ENCODE measurements around the gene ULK1.

The ULK1 gene

GRCh38 chr12:131962069-131962468 lies 67.6 kb downstream of the ULK1 start:
- H3K36me3 ChIP-seq: peaks cover 66% of the 10 kb centered on the region
- peak overlapping the region; percentile 53 for H3K4me2 ChIP-seq
- TF ChIP-seq Cebpa-rat (IDR thresholded peaks at IDR 0.05): no peak
- H3K4me1 ChIP-seq: peaks cover 46% of the 10 kb centered on the region
- H3K4me3 ChIP-seq: no peak overlapping the region
- no peaks in the 10 kb centered on the region for H3K27me3 ChIP-seq
- H4K20me1 ChIP-seq: peaks cover 95% of the 10 kb centered on the region
- H3K9ac ChIP-seq: no peak overlapping the region
- no peak overlapping the region; the same call in 1 of the 2 replicates for H3K27ac ChIP-seq
- H3K9me3 ChIP-seq: no peaks in the 10 kb centered on the region

GRCh38 chr12:131963381-131963780 lies 69.0 kb downstream of the ULK1 start:
- H3K27me3 ChIP-seq: no peaks in the 10 kb centered on the region
- no peak overlapping the region for H3K4me2 ChIP-seq
- H4K20me1 ChIP-seq: peaks cover 95% of the 10 kb centered on the region

GRCh38 chr12:131965073-131965472 lies 70.7 kb downstream of the ULK1 start:
- H3K4me1 ChIP-seq: peaks cover 19% of the 10 kb centered on the region
- no peak overlapping the region for H3K27ac ChIP-seq
- H4K20me1 ChIP-seq: peaks cover 95% of the 10 kb centered on the region
- H3K4me2 ChIP-seq: no peak overlapping the region
- no peak for TF ChIP-seq Cebpa-rat (IDR thresholded peaks at IDR 0.05)
- peaks cover 64% of the 10 kb centered on the region for H3K36me3 ChIP-seq
- no peaks in the 10 kb centered on the region for H3K27me3 ChIP-seq
- no peak overlapping the region for H3K4me3 ChIP-seq
- no peak overlapping the region for H3K9ac ChIP-seq
- no peaks in the 10 kb centered on the region for H3K9me3 ChIP-seq

More at GRCh38 chr12:131963381-131963780, 69.0 kb downstream of the ULK1 start:
- Histone ChIP-seq H3K27ac (no peak overlapping the region), H3K36me3 (peaks cover 70% of the 10 kb centered on the region), H3K9ac (no peak overlapping the region), H3K9me3 (no peaks in the 10 kb centered on the region), H3K4me1 (peaks cover 35% of the 10 kb centered on the region), H3K4me3 (no peak overlapping the region)
- TF ChIP-seq Cebpa-rat (IDR thresholded peaks at IDR 0.05): no peak

GRCh38 chr12:131971226-131971625 lies 76.8 kb downstream of the ULK1 start:
- Histone ChIP-seq H3K9me3 (no peaks in the 10 kb centered on the region), H3K27ac (no peak overlapping the region), H4K20me1 (peaks cover 99% of the 10 kb centered on the region), H3K4me3 (no peak overlapping the region), H3K27me3 (no peaks in the 10 kb centered on the region), H3K4me2 (no peak overlapping the region), H3K4me1 (no peaks in the 10 kb centered on the region), H3K36me3 (peaks cover 50% of the 10 kb centered on the region), H3K9ac (no peak overlapping the region)
- no peak for TF ChIP-seq Cebpa-rat (IDR thresholded peaks at IDR 0.05)

All from BLaER1 (cell line).